Measurements from ENCODE around the gene CARNS1. TPM values are rescaled to one million over a fixed set of nuclear protein-coding genes. Genes with fewer than 3 reads are reported as not detected.
A peak's percentile ranks its signal among the peaks of the same experiment; 100 is the strongest.

Gene CARNS1
- total and polyA plus RNA-seq, 2 of the 13 experiments (the other 11 are each of a cell fraction or from before 2014, with no cell fraction given): not detected

- TF ChIP-seq ZZZ3 (CRISPR knock-in tag; IDR thresholded peaks at IDR 0.05; ENCODE audit: borderline replicate concordance) (no peak), ZNF768 (CRISPR knock-in tag; IDR thresholded peaks at IDR 0.05) (no peak), THYN1 (CRISPR knock-in tag; IDR thresholded peaks at IDR 0.05; ENCODE audit: borderline replicate concordance, low read depth) (no peak), ZNF101 (CRISPR knock-in tag; IDR thresholded peaks at IDR 0.05; ENCODE audit: borderline replicate concordance, low read depth) (no peak), ZNF292 (CRISPR knock-in tag; IDR thresholded peaks at IDR 0.05; ENCODE audit: borderline replicate concordance, low read depth) (no peak), CENPT (CRISPR knock-in tag; IDR thresholded peaks at IDR 0.05; ENCODE audit: low read depth) (peak; percentile 71; the same call in 1 of the 2 replicates), HDAC2 (CRISPR knock-in tag; IDR thresholded peaks at IDR 0.05) (no peak), ERF (CRISPR knock-in tag; IDR thresholded peaks at IDR 0.05) (no peak; the same call in 1 of the 2 replicates), ZNF329 (CRISPR knock-in tag; IDR thresholded peaks at IDR 0.05; ENCODE audit: low read depth) (peak; percentile 66; the same call in 1 of the 2 replicates), HOXA5 (CRISPR knock-in tag; IDR thresholded peaks at IDR 0.05) (0 out of 2 replicates have a peak, but pooled peaks have one; percentile 14), ZSCAN20 (CRISPR knock-in tag; IDR thresholded peaks at IDR 0.05; ENCODE audit: borderline replicate concordance) (no peak; the same call in 1 of the 2 replicates), SMC3 (IDR thresholded peaks at IDR 0.05; ENCODE audit: low read length) (no peak), SP140L (CRISPR knock-in tag; IDR thresholded peaks at IDR 0.05; ENCODE audit: borderline replicate concordance) (no peak)
- TF ChIP-seq, protein P1, sequence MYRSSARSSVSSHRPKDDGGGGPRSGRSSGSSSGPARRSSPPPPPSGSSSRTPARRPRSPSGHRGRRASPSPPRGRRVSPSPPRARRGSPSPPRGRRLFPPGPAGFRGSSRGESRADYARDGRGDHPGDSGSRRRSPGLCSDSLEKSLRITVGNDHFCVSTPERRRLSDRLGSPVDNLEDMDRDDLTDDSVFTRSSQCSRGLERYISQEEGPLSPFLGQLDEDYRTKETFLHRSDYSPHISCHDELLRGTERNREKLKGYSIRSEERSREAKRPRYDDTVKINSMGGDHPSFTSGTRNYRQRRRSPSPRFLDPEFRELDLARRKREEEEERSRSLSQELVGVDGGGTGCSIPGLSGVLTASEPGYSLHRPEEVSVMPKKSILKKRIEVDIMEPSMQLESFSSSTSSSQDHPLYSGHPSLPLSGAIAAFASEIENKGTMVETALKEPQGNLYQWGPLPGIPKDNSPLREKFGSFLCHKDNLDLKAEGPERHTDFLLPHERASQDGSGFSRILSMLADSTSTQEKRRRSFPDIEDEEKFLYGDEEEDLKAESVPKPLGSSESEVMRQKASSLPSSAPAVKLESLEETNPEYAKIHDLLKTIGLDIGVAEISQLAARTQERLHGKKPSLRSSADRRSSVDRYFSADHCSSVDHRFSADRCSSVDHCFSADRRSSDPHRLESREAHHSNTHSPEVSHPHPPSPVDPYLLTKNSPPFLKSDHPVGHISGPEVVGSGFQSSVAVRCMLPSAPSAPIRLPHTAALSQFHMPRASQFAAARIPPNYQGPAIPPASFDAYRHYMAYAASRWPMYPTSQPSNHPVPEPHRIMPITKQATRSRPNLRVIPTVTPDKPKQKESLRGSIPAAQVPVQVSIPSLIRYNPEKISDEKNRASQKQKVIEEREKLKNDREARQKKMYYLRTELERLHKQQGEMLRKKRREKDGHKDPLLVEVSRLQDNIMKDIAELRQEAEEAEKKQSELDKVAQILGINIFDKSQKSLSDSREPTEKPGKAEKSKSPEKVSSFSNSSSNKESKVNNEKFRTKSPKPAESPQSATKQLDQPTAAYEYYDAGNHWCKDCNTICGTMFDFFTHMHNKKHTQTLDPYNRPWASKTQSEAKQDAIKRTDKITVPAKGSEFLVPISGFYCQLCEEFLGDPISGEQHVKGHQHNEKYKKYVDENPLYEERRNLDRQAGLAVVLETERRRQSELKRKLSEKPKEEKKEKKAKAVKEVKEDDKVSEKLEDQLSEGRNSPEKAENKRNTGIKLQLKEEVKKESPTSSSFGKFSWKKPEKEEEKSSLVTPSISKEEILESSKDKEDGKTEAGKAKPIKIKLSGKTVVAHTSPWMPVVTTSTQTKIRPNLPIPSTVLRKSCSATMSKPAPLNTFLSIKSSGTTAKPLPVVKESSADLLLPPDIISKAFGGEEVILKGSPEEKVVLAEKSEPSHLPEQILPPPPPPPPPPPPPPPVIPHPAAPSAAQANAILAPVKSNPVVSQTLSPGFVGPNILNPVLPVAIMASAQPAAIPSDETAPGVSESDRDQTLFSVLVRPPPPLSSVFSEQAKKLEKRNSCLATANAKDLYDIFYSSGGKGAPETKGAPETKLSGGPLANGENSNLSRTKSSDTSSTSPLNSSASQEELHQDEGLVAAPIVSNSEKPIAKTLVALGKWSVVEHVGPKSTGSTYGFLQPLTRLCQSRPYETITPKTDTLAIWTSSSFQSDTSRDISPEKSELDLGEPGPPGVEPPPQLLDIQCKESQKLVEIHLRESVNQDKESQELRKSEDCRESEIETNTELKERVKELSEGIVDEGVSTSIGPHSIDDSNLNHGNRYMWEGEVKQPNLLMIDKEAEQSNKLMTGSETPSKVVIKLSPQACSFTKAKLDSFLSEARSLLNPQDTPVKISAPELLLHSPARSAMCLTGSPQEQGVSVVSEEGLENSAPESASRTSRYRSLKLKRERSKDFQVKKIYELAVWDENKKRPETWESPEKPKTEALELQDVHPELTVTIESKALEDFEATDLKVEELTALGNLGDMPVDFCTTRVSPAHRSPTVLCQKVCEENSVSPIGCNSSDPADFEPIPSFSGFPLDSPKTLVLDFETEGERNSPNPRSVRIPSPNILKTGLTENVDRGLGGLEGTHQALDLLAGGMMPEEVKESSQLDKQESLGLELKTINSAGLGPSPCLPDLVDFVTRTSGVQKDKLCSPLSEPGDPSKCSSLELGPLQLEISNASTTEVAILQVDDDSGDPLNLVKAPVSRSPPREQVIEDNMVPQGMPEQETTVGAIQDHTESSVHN (CRISPR knock-in tag; IDR thresholded peaks at IDR 0.05): no peak
- TF ChIP-seq, protein P2, sequence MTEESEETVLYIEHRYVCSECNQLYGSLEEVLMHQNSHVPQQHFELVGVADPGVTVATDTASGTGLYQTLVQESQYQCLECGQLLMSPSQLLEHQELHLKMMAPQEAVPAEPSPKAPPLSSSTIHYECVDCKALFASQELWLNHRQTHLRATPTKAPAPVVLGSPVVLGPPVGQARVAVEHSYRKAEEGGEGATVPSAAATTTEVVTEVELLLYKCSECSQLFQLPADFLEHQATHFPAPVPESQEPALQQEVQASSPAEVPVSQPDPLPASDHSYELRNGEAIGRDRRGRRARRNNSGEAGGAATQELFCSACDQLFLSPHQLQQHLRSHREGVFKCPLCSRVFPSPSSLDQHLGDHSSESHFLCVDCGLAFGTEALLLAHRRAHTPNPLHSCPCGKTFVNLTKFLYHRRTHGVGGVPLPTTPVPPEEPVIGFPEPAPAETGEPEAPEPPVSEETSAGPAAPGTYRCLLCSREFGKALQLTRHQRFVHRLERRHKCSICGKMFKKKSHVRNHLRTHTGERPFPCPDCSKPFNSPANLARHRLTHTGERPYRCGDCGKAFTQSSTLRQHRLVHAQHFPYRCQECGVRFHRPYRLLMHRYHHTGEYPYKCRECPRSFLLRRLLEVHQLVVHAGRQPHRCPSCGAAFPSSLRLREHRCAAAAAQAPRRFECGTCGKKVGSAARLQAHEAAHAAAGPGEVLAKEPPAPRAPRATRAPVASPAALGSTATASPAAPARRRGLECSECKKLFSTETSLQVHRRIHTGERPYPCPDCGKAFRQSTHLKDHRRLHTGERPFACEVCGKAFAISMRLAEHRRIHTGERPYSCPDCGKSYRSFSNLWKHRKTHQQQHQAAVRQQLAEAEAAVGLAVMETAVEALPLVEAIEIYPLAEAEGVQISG (CRISPR knock-in tag; IDR thresholded peaks at IDR 0.05): peak; percentile 47
- TF ChIP-seq, protein P3, sequence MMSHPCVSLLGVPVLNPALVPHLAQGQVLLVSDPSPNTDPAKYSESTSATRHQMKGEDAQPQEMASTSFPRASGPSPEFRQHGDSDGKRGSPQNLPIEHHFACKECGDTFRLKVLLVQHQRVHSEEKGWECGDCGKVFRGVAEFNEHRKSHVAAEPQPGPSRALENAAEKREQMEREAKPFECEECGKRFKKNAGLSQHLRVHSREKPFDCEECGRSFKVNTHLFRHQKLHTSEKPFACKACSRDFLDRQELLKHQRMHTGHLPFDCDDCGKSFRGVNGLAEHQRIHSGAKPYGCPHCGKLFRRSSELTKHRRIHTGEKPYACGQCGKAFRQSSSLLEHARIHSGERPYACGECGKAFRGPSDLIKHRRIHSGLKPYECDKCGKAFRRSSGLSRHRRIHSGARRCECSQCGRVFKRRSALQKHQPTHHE (CRISPR knock-in tag; IDR thresholded peaks at IDR 0.05; ENCODE audit: borderline replicate concordance): no peak
These were observed 5.4 kb downstream of the CARNS1 start (continued) for GRCh38 chr11:67420646-67421429.
